Calu3 (cell line): Measurements from ENCODE around the gene SOCS2. TPM values are rescaled to one million over a fixed set of nuclear protein-coding genes. Genes with fewer than 3 reads are reported as not detected.

Source experiments
- BruUV-seq: library from RNA; stranded (reverse); fragments of 400-500 nt; replicated peaks from 2 replicates; lab custom pipeline; 2021; lab: Mats Ljungman, UMichigan
- CTCF ChIA-PET: fragments of 300-600 bp; sonication (Branson Sonifier 250); formaldehyde crosslinking; loops from one replicate; lab custom pipeline; 2022; ENCODE audit warnings: antibody characterized with exemption; lab: Charles Lee
- DNase-seq: peaks from one replicate; pipeline ENCODE4 v3.0.0; 2022
- H3K27ac Mint-ChIP-seq: one replicate; pipeline ENCODE4 v1.8.0; 2022; ENCODE audit warnings: mixed read lengths; ENCODE audit not compliant: unreplicated experiment
- H3K27me3 Mint-ChIP-seq: one replicate; pipeline ENCODE4 v1.8.0; 2022; ENCODE audit warnings: mixed read lengths; ENCODE audit not compliant: unreplicated experiment
- H3K36me3 Mint-ChIP-seq: one replicate; pipeline ENCODE4 v1.8.0; 2022; ENCODE audit warnings: mild to moderate bottlenecking, moderate library complexity, mixed read lengths; ENCODE audit not compliant: insufficient read depth, unreplicated experiment
- H3K4me1 Mint-ChIP-seq: one replicate; pipeline ENCODE4 v1.8.0; 2022; ENCODE audit warnings: mild to moderate bottlenecking, low read depth, mixed read lengths; ENCODE audit not compliant: unreplicated experiment
- H3K4me3 Mint-ChIP-seq: one replicate; pipeline ENCODE4 v1.8.0; 2022; ENCODE audit warnings: mild to moderate bottlenecking, low read depth, moderate library complexity, mixed read lengths; ENCODE audit not compliant: unreplicated experiment
- H3K9me3 Mint-ChIP-seq: one replicate; pipeline ENCODE4 v1.8.0; 2022; ENCODE audit warnings: low read depth, mixed read lengths; ENCODE audit not compliant: unreplicated experiment
- CTCF ChIP-seq: fragments of 200-600 bp; IDR thresholded peaks from one replicate; pipeline ENCODE4 v1.8.0; 2022; ENCODE audit warnings: antibody characterized with exemption; ENCODE audit not compliant: unreplicated experiment
- intact Hi-C: fragments of 100-400 bp; cut with micrococcal nuclease; formaldehyde crosslinking; loops from one replicate; pipeline ENCODE4 v1.10.0; 2022; ENCODE audit not compliant: unreplicated experiment
- total RNA-seq: library from RNA; stranded (reverse); gene quantifications from 2 replicates; pipeline ENCODE4 v1.2.3, GENCODE V29; 2022

SOCS2 gene
- total RNA-seq, 1 experiment from 2014 or later, result 4.6 TPM

- TF ChIP-seq CTCF, result no peak
- no peak for DNase-seq
- H3K4me1 Mint-ChIP-seq, result no peaks in the 10 kb centered on the region
- BruUV-seq, result no TSS peak
- CTCF ChIA-PET, result interaction anchor here (0.6 kb wide), 1 partner anchor 118 kb away, joined by 3 read pairs; no protein-coding TSS in a partner anchor
- no peaks in the 10 kb centered on the region for H3K9me3 Mint-ChIP-seq
- no peak overlapping the region for H3K4me3 Mint-ChIP-seq
- H3K27me3 Mint-ChIP-seq, result no peaks in the 10 kb centered on the region
- intact Hi-C loops, result no loop called here
- no peaks in the 10 kb centered on the region for H3K36me3 Mint-ChIP-seq
- no peak overlapping the region for H3K27ac Mint-ChIP-seq
These were observed 25.1 kb downstream of the SOCS2 start for GRCh38 chr12:93597608-93598007.

- Mint-ChIP-seq H3K36me3 (no peaks in the 10 kb centered on the region), H3K27me3 (no peaks in the 10 kb centered on the region), H3K4me1 (no peaks in the 10 kb centered on the region), H3K9me3 (no peaks in the 10 kb centered on the region), H3K4me3 (no peak overlapping the region), H3K27ac (no peak overlapping the region)
- DNase-seq, result no peak
- CTCF ChIA-PET, result interaction anchor here (0.7 kb wide), 1 partner anchor 31 kb away, joined by 4 read pairs; no protein-coding TSS in a partner anchor
- TF ChIP-seq CTCF, result no peak
- intact Hi-C loops, result no loop called here
- no TSS peak for BruUV-seq
These were observed 26.7 kb downstream of the SOCS2 start for GRCh38 chr12:93599192-93599591.

- Mint-ChIP-seq H3K4me3 (no peak overlapping the region), H3K27me3 (no peaks in the 10 kb centered on the region), H3K4me1 (no peaks in the 10 kb centered on the region), H3K36me3 (no peaks in the 10 kb centered on the region), H3K9me3 (no peaks in the 10 kb centered on the region), H3K27ac (no peak overlapping the region)
- no peak for TF ChIP-seq CTCF
- intact Hi-C loops, result no loop called here
- CTCF ChIA-PET, result no interaction called here
- BruUV-seq, result no TSS peak
- no peak for DNase-seq
These were observed 29.1 kb downstream of the SOCS2 start for GRCh38 chr12:93601591-93601990.

GRCh38 chr12:93602897-93603668 lies 30.6 kb downstream of the SOCS2 start:
- Mint-ChIP-seq H3K36me3 (no peaks in the 10 kb centered on the region), H3K27ac (no peak overlapping the region)

More at GRCh38 chr12:93602897-93603668, 30.6 kb downstream of the SOCS2 start:
- CTCF ChIA-PET, result no interaction called here
- TF ChIP-seq CTCF, result no peak
- no peak for DNase-seq
- intact Hi-C loops, result no loop called here
- no TSS peak for BruUV-seq
- Mint-ChIP-seq H3K4me1 (no peaks in the 10 kb centered on the region), H3K9me3 (no peaks in the 10 kb centered on the region), H3K27me3 (no peaks in the 10 kb centered on the region), H3K4me3 (no peak overlapping the region)
